ENCODE data around the gene CALML3. TPM values are rescaled to one million over a fixed set of nuclear protein-coding genes. Genes with fewer than 3 reads are reported as not detected.
"Not testable (repeated sequence)": the region's sequence is repeated elsewhere in the genome, so short reads cannot be mapped to it uniquely, and the experiment has no call there.

CALML3 gene
- 100 to 1,000 TPM; 196 to 799 (median 315) TPM for total RNA-seq

DNA sequence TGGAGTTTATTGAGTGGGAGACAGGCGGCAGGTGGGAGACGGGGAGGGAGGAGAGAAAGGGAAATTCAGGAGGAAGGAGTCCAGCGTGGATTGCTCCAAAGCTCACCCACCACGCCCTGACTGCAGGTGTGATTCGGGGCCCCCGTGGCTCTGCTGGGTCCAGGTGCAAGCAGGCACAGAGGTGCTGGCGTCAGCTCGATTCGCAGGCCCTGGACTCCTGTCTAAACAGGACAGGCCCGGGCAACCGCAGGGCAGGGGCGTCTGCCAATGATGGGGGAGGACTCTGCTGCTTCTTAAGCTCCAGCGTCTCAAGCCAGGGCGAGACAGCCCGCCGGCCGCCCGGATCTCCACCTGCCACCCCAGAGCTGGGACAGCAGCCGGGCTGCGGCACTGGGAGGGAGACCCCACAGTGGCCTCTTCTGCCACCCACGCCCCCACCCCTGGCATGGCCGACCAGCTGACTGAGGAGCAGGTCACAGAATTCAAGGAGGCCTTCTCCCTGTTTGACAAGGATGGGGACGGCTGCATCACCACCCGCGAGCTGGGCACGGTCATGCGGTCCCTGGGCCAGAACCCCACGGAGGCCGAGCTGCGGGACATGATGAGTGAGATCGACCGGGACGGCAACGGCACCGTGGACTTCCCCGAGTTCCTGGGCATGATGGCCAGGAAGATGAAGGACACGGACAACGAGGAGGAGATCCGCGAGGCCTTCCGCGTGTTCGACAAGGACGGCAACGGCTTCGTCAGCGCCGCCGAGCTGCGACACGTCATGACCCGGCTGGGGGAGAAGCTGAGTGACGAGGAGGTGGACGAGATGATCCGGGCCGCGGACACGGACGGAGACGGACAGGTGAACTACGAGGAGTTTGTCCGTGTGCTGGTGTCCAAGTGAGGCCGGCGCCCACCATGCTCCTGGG, at the start of gene CALML3:
Gene CALML3 (plus strand): TSS at position 321 of the 920 bp plus-strand sequence. CDS start 125 bp downstream, at position 446.
- peak within 1 kb of the TSS; percentile 57 to 70 (median 58) for H3K4me3 ChIP-seq
- H3K27ac ChIP-seq = peak within 1 kb of the TSS; percentile 88 to 93 (median 92)
- TF ChIP-seq, protein P1, sequence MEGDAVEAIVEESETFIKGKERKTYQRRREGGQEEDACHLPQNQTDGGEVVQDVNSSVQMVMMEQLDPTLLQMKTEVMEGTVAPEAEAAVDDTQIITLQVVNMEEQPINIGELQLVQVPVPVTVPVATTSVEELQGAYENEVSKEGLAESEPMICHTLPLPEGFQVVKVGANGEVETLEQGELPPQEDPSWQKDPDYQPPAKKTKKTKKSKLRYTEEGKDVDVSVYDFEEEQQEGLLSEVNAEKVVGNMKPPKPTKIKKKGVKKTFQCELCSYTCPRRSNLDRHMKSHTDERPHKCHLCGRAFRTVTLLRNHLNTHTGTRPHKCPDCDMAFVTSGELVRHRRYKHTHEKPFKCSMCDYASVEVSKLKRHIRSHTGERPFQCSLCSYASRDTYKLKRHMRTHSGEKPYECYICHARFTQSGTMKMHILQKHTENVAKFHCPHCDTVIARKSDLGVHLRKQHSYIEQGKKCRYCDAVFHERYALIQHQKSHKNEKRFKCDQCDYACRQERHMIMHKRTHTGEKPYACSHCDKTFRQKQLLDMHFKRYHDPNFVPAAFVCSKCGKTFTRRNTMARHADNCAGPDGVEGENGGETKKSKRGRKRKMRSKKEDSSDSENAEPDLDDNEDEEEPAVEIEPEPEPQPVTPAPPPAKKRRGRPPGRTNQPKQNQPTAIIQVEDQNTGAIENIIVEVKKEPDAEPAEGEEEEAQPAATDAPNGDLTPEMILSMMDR (IDR thresholded peaks at IDR 0.05) = no peak
- TF ChIP-seq POLR2A (IDR thresholded peaks at IDR 0.05) = peak in 2 of 4 donors; percentile 20 to 48

DNA sequence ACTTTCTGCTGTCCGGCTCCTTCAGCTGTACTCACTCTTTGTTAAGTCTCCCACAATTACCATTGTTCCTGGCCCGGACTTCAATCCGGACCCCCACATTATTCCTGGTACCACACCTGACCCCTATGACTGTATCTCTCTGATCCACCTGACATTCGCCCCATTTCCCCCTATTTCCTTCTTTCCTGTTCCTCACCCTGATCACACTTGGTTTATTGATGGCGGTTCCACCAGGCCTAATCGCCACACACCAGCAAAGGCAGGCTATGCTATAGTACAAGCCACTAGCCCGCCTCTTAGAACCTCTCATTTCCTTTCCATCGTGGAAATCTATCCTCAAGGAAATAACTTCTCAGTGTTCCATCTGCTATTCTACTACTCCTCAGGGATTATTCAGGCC, 49.7 kb upstream of the CALML3 start:
- H3K9me3 ChIP-seq; DNase-seq; H3K27me3 ChIP-seq; H3K36me3 ChIP-seq; H3K4me3 ChIP-seq; intact Hi-C loops (cut with DNase I): not testable (repeated sequence)
- 75 to 85% methylated on average over 4 to 7 of the region's 8 CpGs for WGBS, 2 donors
- peaks cover 0 to 33% (median 8%) of the 10 kb centered on the region in 3 donors for H3K4me1 ChIP-seq
- H3K27ac ChIP-seq = peak overlapping the region in 1 of 4 donors; percentile 53

More for the DNA sequence above, at the start of gene CALML3:
- no peaks in the 10 kb centered on the region for H3K27me3 ChIP-seq
- intact Hi-C loops (cut with DNase I) = no loop called here
- no peak for DNase-seq
- 41 to 69% methylated on average over 32 to 35 of the region's 64 CpGs for WGBS, 2 donors
- no peaks in the 10 kb centered on the region for H3K36me3 ChIP-seq
- H3K4me1 ChIP-seq = peaks cover 5 to 57% (median 15%) of the 10 kb centered on the region in 3 donors
- H3K9me3 ChIP-seq = no peaks in the 10 kb centered on the region

DNA sequence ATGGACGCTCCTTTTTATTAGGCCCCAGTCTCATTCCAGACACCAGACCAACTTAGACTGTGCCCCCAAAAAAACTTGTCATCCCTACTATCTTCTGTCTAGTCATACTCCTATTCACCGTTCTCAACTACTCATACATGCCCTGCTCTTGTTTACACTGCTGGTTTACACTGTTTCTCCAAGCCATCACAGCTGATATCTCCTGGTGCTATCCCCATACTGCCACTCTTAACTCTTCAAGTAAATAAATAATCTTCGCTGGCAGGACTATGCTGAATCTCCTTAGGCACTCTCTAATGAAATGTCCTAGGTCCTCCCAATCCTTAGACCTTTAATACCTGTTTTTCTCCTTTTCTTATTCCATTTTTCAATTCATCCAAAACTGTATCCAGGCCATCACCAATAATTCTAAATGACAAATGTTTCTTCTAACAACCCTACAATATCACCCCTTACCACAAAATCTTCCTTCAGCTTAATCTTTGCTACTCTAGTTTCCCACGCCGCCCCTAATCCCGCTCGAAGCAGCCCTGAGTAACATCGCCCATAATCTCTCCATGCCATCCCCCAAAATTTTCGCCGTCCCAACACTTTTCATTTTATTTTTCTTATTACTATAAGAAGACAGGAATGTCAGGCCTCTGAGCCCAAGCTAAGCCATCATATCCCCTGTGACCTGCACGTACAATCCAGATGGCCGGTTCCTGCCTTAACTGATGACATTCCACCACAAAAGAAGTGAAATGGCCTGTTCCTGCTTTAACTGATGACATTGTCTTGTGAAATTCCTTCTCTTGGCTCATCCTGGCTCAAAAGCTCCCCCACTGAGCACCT, 48.6 kb upstream of the CALML3 start:
- DNase-seq; H3K36me3 ChIP-seq; intact Hi-C loops (cut with DNase I); H3K27ac ChIP-seq; H3K4me3 ChIP-seq; H3K27me3 ChIP-seq; H3K9me3 ChIP-seq: not testable (repeated sequence)
- 93% methylated on average over 12 of the region's 12 CpGs for WGBS, 2 donors
- peaks cover 0 to 36% (median 8%) of the 10 kb centered on the region in 3 donors for H3K4me1 ChIP-seq

DNA sequence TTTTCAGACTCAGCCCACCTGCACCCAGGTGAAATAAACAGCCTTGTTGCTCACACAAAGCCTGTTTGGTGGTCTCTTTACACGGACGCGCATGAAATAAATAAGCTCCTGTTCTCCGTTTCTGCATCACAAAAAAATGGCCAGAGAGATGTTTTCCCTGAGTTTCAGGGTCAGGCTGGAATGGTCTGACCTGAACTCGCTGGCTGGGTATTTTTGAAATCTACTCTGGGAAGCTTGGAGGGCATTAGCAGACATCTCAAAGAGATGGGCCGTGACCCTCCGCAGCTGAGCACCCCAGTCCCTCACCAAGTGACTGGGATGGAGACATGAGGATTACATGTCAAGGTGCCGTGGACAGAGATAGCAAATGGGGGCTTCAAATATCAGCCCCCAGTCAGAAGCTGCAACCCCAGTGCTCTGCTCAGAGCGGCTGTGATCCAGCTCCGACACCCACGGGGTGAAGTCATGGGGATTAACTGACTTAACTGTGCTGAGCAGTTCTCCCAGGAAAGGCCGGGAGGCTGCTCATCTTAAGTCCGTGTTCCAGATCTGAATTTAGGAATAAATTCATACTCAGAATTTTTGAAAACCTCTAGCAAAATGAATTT, 47.7 kb upstream of the CALML3 start:
- Histone ChIP-seq H3K9me3 (no peaks in the 10 kb centered on the region), H3K4me3 (peak overlapping the region in 1 of 4 donors; percentile 21), H3K27me3 (no peaks in the 10 kb centered on the region), H3K36me3 (no peaks in the 10 kb centered on the region), H3K4me1 (peaks cover 0 to 40% (median 8%) of the 10 kb centered on the region in 3 donors), H3K27ac (peak overlapping the region in 2 of 4 donors; percentile 16 to 36)
- TF ChIP-seq POLR2A (IDR thresholded peaks at IDR 0.05) = no peak
- TF ChIP-seq, protein P1 (IDR thresholded peaks at IDR 0.05) = no peak
- 66 to 69% methylated on average over 9 to 13 of the region's 13 CpGs for WGBS, 2 donors
- intact Hi-C loops (cut with DNase I) = no loop called here
- no peak for DNase-seq

DNA sequence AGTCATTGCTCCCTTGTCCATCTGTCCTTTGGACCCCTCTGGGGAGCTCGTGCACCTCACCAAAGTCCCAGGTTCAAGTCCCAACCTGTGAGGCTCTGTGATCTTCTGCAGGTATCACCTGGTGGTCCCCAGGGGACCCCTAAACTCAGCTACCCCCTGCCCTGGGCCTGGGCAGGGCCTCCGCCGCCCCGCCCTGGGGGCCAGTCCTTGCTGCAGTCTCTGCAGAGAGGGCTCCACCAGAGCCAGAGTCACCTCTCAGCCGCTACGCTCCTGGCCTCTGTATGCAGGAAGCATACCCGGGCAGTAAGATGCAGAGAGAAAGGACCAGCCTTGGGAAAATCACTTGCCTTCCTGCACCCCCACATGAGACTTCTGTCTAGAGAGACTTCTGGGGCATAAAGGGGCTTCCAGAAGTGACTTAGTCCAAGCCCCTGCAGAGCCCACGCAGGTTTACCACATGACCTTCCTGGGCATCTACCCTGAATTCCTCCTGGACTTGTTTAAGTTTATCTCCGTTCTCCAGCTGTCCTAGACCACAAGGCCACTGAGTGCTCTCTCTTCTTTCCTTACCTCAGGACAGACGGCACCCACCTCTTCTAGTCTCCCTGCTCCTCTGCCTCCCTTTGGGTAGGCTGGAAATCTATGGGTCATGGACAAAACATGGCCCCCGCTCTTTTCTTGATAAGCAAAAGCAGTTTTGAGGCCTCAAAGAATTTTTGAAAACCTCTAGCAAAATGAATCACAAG, 46.6 kb upstream of the CALML3 start:
- 83 to 89% methylated on average over 4 to 8 of the region's 11 CpGs for WGBS, 2 donors
- Histone ChIP-seq H3K9me3 (peaks cover 0 to 6% (median 1%) of the 10 kb centered on the region in 3 donors), H3K4me3 (no peak overlapping the region), H3K27me3 (no peaks in the 10 kb centered on the region), H3K27ac (peak overlapping the region in 2 of 4 donors; percentile 16 to 36), H3K36me3 (no peaks in the 10 kb centered on the region), H3K4me1 (peaks cover 0 to 40% (median 8%) of the 10 kb centered on the region in 3 donors)
- no peak for TF ChIP-seq POLR2A (IDR thresholded peaks at IDR 0.05)
- TF ChIP-seq, protein P1 (IDR thresholded peaks at IDR 0.05) = no peak
- no peak for DNase-seq
- intact Hi-C loops (cut with DNase I) = no loop called here
